KMS-11 (cell line): ENCODE results near the gene SH3BP2.

Source experiments
- H2AFZ ChIP-seq: fragments of 200-600 bp; sonication (generic); 2 replicates; pipeline ENCODE4 v1.6.1; 2016; ENCODE audit warnings: antibody characterized with exemption, mixed run types, low read depth
- H3K27ac ChIP-seq: fragments of 200-600 bp; sonication (generic); 2 replicates; pipeline ENCODE4 v1.6.1; 2016; ENCODE audit warnings: mild to moderate bottlenecking, mixed run types
- H3K27me3 ChIP-seq: fragments of 200-600 bp; sonication (generic); 2 replicates; pipeline ENCODE4 v1.6.1; 2017; ENCODE audit warnings: mild to moderate bottlenecking, low read depth, mixed run types, moderate library complexity; ENCODE audit not compliant: insufficient read depth
- H3K36me3 ChIP-seq: fragments of 200-600 bp; sonication (generic); 2 replicates; pipeline ENCODE4 v1.6.1; 2017; ENCODE audit warnings: mild to moderate bottlenecking, mixed run types; ENCODE audit not compliant: insufficient read depth
- H3K4me1 ChIP-seq: fragments of 200-600 bp; sonication (generic); 2 replicates; pipeline ENCODE4 v1.6.1; 2016; ENCODE audit warnings: mild to moderate bottlenecking, low read depth, mixed run types; ENCODE audit not compliant: poor library complexity, severe bottlenecking
- H3K4me2 ChIP-seq: fragments of 200-600 bp; sonication (generic); 2 replicates; pipeline ENCODE4 v1.7.0; 2016; ENCODE audit warnings: mild to moderate bottlenecking, mixed run types
- H3K4me3 ChIP-seq: fragments of 200-600 bp; sonication (generic); IDR thresholded peaks from 2 replicates; pipeline ENCODE4 v1.6.1; 2017; ENCODE audit warnings: low read depth, low read length, mixed read lengths; ENCODE audit not compliant: insufficient read depth
- H3K79me2 ChIP-seq: fragments of 200-600 bp; sonication (generic); 2 replicates; pipeline ENCODE4 v1.6.1; 2016; ENCODE audit warnings: low read depth, mixed run types; ENCODE audit not compliant: insufficient read depth
- H3K9ac ChIP-seq: fragments of 200-600 bp; sonication (generic); 2 replicates; pipeline ENCODE4 v1.6.1; 2016; ENCODE audit warnings: mild to moderate bottlenecking, mixed run types
- H4K20me1 ChIP-seq: fragments of 200-600 bp; sonication (generic); 2 replicates; pipeline ENCODE4 v1.6.1; 2016; ENCODE audit warnings: mild to moderate bottlenecking, mixed run types; ENCODE audit not compliant: insufficient read depth
- TF ChIP-seq, protein P1 (sequence below): fragments of 200-600 bp; sonication (generic); conservative IDR thresholded peaks from 2 replicates; pipeline ENCODE4 v1.6.1; 2017; ENCODE audit warnings: low read depth, mild to moderate bottlenecking, antibody characterized with exemption, low read length, moderate library complexity, mixed read lengths

SH3BP2 gene

DNA sequence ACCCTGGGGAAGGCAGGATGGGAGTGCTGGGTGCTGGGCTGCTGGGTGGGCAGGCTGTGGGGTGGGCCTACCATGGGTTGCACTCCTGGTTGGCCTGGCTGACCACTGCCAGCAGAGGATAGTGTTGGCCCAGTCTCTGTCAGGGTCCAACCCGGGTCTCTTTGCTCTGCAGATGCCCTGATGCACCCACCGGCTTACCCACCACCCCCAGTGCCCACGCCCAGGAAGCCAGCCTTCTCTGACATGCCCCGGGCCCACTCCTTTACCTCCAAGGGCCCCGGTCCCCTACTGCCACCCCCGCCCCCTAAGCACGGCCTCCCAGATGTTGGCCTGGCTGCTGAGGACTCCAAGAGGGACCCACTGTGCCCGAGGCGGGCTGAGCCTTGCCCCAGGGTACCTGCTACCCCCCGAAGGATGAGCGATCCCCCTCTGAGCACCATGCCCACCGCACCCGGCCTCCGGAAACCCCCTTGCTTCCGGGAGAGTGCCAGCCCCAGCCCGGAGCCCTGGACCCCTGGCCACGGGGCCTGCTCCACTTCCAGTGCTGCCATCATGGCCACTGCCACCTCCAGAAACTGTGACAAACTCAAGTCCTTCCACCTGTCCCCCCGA, 36.5 kb downstream of the SH3BP2 start:
- no peak overlapping the region for H3K9ac ChIP-seq

DNA sequence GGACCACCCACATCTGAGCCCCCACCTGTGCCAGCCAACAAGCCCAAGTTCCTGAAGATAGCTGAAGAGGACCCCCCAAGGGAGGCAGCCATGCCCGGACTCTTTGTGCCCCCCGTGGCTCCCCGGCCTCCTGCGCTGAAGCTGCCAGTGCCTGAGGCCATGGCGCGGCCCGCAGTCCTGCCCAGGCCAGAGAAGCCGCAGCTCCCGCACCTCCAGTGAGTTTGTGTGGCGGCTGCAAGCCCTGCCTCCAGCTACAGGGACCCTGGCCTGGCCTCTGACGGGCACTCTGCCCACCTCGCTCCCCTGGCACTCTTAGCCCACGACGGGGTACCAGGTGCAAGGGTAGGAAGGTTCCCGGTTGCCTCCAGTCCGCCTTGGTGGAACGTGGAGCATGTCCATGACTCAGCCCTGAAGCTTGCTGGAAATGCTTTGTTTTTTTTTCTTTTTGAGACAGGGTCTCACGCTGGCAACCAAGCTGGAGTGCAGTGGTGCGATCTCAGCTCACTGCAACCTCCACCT, 37.1 kb downstream of the SH3BP2 start:
- H3K27me3 ChIP-seq = no peaks in the 10 kb centered on the region
- no peak overlapping the region for H2AFZ ChIP-seq
- no peak overlapping the region for H3K27ac ChIP-seq
- TF ChIP-seq, protein P1, sequence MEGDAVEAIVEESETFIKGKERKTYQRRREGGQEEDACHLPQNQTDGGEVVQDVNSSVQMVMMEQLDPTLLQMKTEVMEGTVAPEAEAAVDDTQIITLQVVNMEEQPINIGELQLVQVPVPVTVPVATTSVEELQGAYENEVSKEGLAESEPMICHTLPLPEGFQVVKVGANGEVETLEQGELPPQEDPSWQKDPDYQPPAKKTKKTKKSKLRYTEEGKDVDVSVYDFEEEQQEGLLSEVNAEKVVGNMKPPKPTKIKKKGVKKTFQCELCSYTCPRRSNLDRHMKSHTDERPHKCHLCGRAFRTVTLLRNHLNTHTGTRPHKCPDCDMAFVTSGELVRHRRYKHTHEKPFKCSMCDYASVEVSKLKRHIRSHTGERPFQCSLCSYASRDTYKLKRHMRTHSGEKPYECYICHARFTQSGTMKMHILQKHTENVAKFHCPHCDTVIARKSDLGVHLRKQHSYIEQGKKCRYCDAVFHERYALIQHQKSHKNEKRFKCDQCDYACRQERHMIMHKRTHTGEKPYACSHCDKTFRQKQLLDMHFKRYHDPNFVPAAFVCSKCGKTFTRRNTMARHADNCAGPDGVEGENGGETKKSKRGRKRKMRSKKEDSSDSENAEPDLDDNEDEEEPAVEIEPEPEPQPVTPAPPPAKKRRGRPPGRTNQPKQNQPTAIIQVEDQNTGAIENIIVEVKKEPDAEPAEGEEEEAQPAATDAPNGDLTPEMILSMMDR = no peak
- no peaks in the 10 kb centered on the region for H3K36me3 ChIP-seq
- H3K9ac ChIP-seq = no peak overlapping the region
- H3K4me3 ChIP-seq = no peak overlapping the region
- H3K4me1 ChIP-seq = no peaks in the 10 kb centered on the region
- H3K4me2 ChIP-seq = no peak overlapping the region
- no peaks in the 10 kb centered on the region for H3K79me2 ChIP-seq
- no peaks in the 10 kb centered on the region for H4K20me1 ChIP-seq

More for the DNA sequence above, 36.5 kb downstream of the SH3BP2 start:
- H3K27ac ChIP-seq = no peak overlapping the region
- no peaks in the 10 kb centered on the region for H3K4me1 ChIP-seq
- no peak overlapping the region for H2AFZ ChIP-seq
- H3K27me3 ChIP-seq = no peaks in the 10 kb centered on the region
- no peaks in the 10 kb centered on the region for H3K36me3 ChIP-seq
- TF ChIP-seq, protein P1 = no peak
- H3K4me2 ChIP-seq = no peak overlapping the region
- no peaks in the 10 kb centered on the region for H4K20me1 ChIP-seq
- H3K79me2 ChIP-seq = no peaks in the 10 kb centered on the region
- no peak overlapping the region for H3K4me3 ChIP-seq

DNA sequence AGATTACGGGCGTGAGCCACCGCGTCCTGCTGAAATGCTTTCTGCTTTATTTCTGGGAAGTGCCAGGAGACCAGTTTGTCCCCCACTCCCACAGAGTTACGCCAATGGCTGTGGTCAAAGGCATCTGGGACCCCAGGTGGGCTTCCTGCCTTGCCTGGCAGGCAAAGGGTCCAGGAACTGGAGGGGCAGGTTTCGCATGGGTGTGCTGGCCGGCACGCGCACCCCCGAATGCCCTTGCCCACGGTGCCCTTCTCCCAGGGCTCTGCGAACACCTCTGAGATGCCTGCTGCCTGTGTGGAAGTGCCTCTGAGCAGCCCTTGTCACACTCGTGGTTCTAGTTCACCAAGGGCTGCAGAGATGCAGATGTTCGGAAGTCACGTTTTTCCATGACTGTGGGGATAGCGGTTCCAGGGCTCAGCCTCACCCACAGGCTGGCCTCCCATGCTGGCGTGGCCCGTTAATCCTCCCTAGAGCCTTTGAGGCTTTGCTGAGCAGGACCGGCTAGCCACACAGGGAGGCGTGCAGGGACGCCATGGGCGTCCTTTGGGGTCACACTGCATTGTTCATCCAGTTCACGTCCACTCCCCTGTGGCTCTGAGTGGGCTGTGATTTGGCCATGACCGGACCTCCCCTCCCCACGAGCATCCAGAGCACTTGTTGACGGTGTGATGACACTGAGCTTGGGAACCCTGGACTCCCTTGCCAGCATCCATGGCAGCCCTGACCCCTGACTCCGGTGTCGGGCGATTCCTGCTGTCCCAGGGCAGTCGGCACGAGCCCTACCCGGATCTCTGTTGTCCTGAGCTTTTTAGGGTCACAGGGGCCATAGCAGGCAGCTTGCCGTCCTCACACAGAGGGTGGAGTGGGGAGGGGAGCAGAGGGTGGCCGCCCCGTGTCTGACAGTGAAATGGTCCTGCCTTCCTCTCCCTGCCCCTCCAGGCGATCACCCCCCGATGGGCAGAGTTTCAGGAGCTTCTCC, 38.0 kb downstream of the SH3BP2 start:
- Histone ChIP-seq H3K27me3 (no peaks in the 10 kb centered on the region), H2AFZ (no peak overlapping the region), H3K36me3 (no peaks in the 10 kb centered on the region), H3K4me2 (no peak overlapping the region), H3K4me3 (no peak overlapping the region), H3K9ac (no peak overlapping the region), H4K20me1 (no peaks in the 10 kb centered on the region), H3K79me2 (no peaks in the 10 kb centered on the region), H3K4me1 (no peaks in the 10 kb centered on the region), H3K27ac (no peak overlapping the region)
- TF ChIP-seq, protein P1 = no peak

DNA sequence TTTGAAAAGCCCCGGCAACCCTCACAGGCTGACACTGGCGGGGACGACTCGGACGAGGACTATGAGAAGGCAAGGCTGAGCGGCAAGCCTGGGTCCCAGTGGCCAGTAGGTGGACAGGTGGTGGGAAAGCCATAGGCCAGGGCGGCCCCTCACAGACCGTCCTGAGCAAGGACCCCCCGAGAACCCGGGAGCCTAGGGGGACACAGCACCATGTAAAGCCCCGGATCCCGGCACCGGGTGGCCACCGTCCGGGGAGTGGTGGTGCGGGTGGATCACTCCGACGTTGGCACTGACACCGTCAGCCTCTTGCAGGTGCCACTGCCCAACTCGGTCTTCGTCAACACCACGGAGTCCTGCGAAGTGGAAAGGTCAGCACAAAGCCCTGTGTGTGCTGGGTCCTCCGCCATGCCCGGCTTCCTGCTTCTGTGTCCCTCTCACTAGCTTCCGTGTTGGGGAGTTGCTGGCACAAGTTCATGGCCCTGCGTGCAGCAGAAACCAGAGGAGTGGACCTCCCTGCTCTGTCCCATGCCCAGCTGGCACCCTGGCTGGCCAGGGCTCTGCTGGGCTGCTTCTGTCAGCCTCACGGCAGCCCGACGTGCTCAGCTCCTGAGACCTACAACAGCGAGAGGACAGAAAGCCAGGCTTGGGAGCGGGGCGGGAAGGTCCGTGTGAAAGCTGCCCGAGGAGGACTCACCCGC, 38.9 kb downstream of the SH3BP2 start:
- Histone ChIP-seq H3K27ac (no peak overlapping the region), H2AFZ (no peak overlapping the region), H3K9ac (no peak overlapping the region), H3K4me2 (no peak overlapping the region), H4K20me1 (no peaks in the 10 kb centered on the region), H3K4me3 (no peak overlapping the region), H3K79me2 (no peaks in the 10 kb centered on the region), H3K36me3 (no peaks in the 10 kb centered on the region), H3K4me1 (no peaks in the 10 kb centered on the region), H3K27me3 (no peaks in the 10 kb centered on the region)
- TF ChIP-seq, protein P1 = no peak
